Transverse colon (tissue), 4 donors: ENCODE measurements around the gene RGP1. TPM values are rescaled to one million over a fixed set of nuclear protein-coding genes. Genes with fewer than 3 reads are reported as not detected.

ENCODE experiments used
- DNase-seq: peaks from one replicate; pipeline ENCODE4 v3.0.0-alpha.2; 2019
- H3K27ac ChIP-seq, 4 donors: fragments of 200-600 bp; sonication (generic); 2 replicates each; pipeline ENCODE4 v1.5.1; 2016 to 2018; ENCODE audit warnings: inconsistent platforms in 4 of 4
- H3K27me3 ChIP-seq: fragments of 200-600 bp; sonication (generic); 2 replicates; pipeline ENCODE4 v1.5.1; 2017; ENCODE audit warnings: inconsistent platforms
- H3K36me3 ChIP-seq, 4 donors: fragments of 200-600 bp; sonication (generic); 2 replicates each; pipeline ENCODE4 v1.5.1; 2017 to 2019; ENCODE audit warnings: inconsistent platforms in 4 of 4
- H3K4me1 ChIP-seq, 4 donors: fragments of 200-600 bp; sonication (generic); 2 replicates each; pipeline ENCODE4 v1.5.1; 2017 to 2020; ENCODE audit warnings: inconsistent platforms in 4 of 4
- H3K4me3 ChIP-seq, 4 donors: fragments of 200-600 bp; sonication (generic); 1 replicate in 1 of 4; 2 replicates in 3 of 4; pipeline versions ENCODE4 v1.5.1 to v1.6.1; 2017 to 2019; ENCODE audit warnings: inconsistent platforms in 4 of 4
- H3K9me3 ChIP-seq, 2 donors: fragments of 200-600 bp; sonication (generic); 2 replicates each; pipeline ENCODE4 v1.5.1; 2017 to 2019; ENCODE audit warnings: inconsistent platforms in 2 of 2
- EP300 ChIP-seq: sonication (generic); formaldehyde crosslinking; IDR thresholded peaks from one replicate; pipeline ENCODE4 v1.6.1; 2017; ENCODE audit warnings: antibody characterized with exemption, low read depth
- POLR2A ChIP-seq: fragments of 450-650 bp; IDR thresholded peaks from one replicate; pipeline ENCODE4 v1.6.1; 2016; ENCODE audit warnings: antibody characterized with exemption, mild to moderate bottlenecking, moderate library complexity
- POLR2AphosphoS5 ChIP-seq, 3 donors: sonication (generic); formaldehyde crosslinking; IDR thresholded peaks; one replicate each; pipeline ENCODE4 v1.6.1; 2016; ENCODE audit warnings: antibody characterized with exemption in 3 of 3
- WGBS, 2 donors: methylation state at CpG; one replicate each; pipeline ENCODE4 v1.1.5; 2018; ENCODE audit warnings: low coverage in 1 of 2; 5-methylcytosine and 5-hydroxymethylcytosine counted together
- in situ Hi-C, 4 donors: fragments of 200-750 bp; cut with MboI; loops; one replicate each; pipeline versions ENCODE4 v1.15.0 to v1.15.1; 2017; ENCODE audit warnings: low sequenced_read_pairs in 3 of 4, low pct_ligation_motif_present in 1 of 4, low pct_unique_long_range_greater_than_20kb in 1 of 4
- intact Hi-C: fragments of 100-400 bp; cut with DNase I; formaldehyde crosslinking; loops from one replicate; pipeline ENCODE4 v1.15.1; 2023; ENCODE audit warnings: low total_unique reads
- total RNA-seq, 4 donors: library from RNA; depleted of rRNA; stranded (reverse); fragments of >200 nt; gene quantifications; one replicate each; pipeline ENCODE4 v1.1.0, GENCODE V29; 2016
- TF ChIP-seq, protein P1 (sequence below), 5 experiments: fragments of 200-600 bp in 3 of 5; fragments of 450-650 bp in 2 of 5; sonication (generic) in 3 of 5; IDR thresholded peaks; 1 replicate in 2 of 5; 2 replicates in 3 of 5; pipeline ENCODE4 v1.5.1; 2016 to 2017; ENCODE audit warnings: antibody characterized with exemption in 5 of 5, inconsistent platforms in 3 of 5, mild to moderate bottlenecking in 2 of 5, moderate library complexity in 1 of 5

Gene RGP1
- total RNA-seq, 4 donors from 2014 or later, result 30.3 to 47.5 (median 43.7) TPM

DNA sequence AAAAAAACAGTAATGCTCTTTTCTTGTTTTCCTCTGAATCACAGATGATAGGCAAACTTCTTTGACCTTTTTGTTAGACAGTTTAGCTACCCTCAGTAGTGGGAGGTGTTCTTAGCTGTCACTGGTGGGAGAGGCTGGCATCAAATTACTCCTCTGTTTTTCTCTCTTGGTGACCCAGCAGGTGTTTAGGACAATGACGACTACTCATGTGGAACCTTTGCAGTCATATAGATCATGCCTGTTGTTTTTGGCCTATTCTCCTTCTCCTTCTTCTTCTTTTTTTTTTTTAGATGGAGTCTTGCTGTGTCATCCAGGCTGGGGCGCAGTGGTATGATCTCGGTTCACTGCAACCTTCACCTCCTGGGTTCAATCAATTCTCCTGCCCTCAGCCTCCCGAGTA, 26.9 kb downstream of the RGP1 start:
- TF ChIP-seq, protein P1, sequence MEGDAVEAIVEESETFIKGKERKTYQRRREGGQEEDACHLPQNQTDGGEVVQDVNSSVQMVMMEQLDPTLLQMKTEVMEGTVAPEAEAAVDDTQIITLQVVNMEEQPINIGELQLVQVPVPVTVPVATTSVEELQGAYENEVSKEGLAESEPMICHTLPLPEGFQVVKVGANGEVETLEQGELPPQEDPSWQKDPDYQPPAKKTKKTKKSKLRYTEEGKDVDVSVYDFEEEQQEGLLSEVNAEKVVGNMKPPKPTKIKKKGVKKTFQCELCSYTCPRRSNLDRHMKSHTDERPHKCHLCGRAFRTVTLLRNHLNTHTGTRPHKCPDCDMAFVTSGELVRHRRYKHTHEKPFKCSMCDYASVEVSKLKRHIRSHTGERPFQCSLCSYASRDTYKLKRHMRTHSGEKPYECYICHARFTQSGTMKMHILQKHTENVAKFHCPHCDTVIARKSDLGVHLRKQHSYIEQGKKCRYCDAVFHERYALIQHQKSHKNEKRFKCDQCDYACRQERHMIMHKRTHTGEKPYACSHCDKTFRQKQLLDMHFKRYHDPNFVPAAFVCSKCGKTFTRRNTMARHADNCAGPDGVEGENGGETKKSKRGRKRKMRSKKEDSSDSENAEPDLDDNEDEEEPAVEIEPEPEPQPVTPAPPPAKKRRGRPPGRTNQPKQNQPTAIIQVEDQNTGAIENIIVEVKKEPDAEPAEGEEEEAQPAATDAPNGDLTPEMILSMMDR (IDR thresholded peaks at IDR 0.05), result no peak
- no peak for TF ChIP-seq EP300
- TF ChIP-seq POLR2AphosphoS5 (IDR thresholded peaks at IDR 0.05), result no peak
- in situ Hi-C loops (no loop called here), intact Hi-C loops (no loop called here)
- peaks cover 10 to 18% (median 13%) of the 10 kb centered on the region in 4 donors for H3K4me1 ChIP-seq
- no peak for DNase-seq
- 79 to 100% methylated on average over 3 to 4 of the region's 4 CpGs for WGBS, 2 donors
- H3K9me3 ChIP-seq, result no peaks in the 10 kb centered on the region
- no peaks in the 10 kb centered on the region for H3K27me3 ChIP-seq
- no peak overlapping the region for H3K27ac ChIP-seq
- H3K4me3 ChIP-seq, result no peak overlapping the region
- H3K36me3 ChIP-seq, result no peaks in the 10 kb centered on the region

DNA sequence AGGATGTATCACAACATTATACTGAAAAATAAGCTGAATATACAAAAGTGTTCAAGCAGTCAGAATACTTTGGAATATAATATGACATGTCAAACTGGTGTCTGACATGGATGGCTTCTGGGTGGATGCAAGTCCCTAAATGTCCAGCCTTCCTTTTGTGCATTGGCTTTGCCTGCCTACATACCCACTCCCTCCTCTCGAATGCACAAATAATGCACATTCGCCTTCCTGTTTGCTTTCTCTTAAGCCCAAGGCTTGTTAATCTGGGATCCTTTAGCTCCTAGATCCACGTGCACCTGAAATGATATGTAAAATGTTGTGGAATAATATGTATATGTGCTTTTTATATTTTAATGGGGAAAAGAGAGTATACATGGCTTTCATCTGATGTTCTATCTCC, 29.4 kb downstream of the RGP1 start:
- no peak overlapping the region for H3K27ac ChIP-seq
- in situ Hi-C loops (no loop called here), intact Hi-C loops (no loop called here)
- TF ChIP-seq POLR2A, result no peak
- TF ChIP-seq, protein P1 (IDR thresholded peaks at IDR 0.05), result no peak
- TF ChIP-seq POLR2AphosphoS5 (IDR thresholded peaks at IDR 0.05), result no peak
- no peak for TF ChIP-seq EP300
- no peaks in the 10 kb centered on the region for H3K27me3 ChIP-seq
- H3K36me3 ChIP-seq, result no peaks in the 10 kb centered on the region
- DNase-seq, result no peak
- 95 to 100% methylated on average over 3 of the region's 3 CpGs for WGBS, 2 donors
- no peaks in the 10 kb centered on the region for H3K9me3 ChIP-seq
- H3K4me3 ChIP-seq, result no peak overlapping the region
- no peaks in the 10 kb centered on the region for H3K4me1 ChIP-seq

DNA sequence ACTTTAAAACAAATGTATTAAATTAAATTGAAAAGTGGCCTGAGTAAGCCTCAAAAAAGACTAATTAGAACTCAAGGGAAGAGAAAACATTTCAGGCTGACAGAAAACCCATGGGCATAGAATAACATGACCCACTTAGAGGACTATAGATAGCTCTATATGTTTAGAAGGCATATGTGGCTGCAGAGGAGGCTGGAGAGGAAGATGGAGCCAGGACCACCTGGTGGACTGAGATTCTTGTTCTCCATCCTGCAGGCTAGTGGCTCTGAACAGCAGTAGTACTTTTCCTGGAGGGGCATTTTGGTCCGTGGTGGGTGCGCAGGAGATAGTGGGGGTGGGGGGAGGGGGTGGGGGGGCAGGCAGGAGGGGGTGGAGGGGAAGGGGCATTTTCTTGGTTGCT, 32.0 kb downstream of the RGP1 start:
- no peak overlapping the region for H3K27ac ChIP-seq
- 77% methylated on average over 2 of the region's 2 CpGs; no CpG with 5 or more reads in 1 of the 2 donors for WGBS, 2 donors
- no peak overlapping the region for H3K4me3 ChIP-seq
- TF ChIP-seq, protein P1 (IDR thresholded peaks at IDR 0.05), result no peak
- no peak for TF ChIP-seq POLR2A
- TF ChIP-seq EP300, result no peak
- no peak for TF ChIP-seq POLR2AphosphoS5 (IDR thresholded peaks at IDR 0.05)
- intact Hi-C loops (no loop called here), in situ Hi-C loops (no loop called here)
- DNase-seq, result no peak
- H3K9me3 ChIP-seq, result no peaks in the 10 kb centered on the region
- H3K4me1 ChIP-seq, result no peaks in the 10 kb centered on the region
- peaks cover 0 to 5% (median 0%) of the 10 kb centered on the region in 4 donors for H3K36me3 ChIP-seq
- H3K27me3 ChIP-seq, result no peaks in the 10 kb centered on the region

DNA sequence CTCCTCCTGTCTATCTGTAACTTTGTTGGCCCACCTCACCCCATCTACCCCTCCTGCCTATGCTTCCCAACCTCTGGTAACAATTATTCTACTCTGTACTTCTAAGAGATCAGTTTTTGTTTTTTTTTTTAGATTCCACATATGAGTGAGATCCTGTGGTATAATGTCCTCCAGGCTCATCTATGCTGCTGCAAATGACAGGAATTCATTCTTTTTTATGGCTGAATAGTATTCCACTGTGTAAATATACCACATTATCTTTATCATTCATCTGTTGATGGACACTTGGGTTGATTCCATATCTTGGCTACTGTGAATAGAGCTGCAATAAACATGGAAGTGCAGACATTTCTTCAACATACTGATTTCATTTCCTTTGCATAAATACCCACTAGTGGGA, 34.3 kb downstream of the RGP1 start:
- no peak overlapping the region for H3K27ac ChIP-seq
- H3K4me1 ChIP-seq, result no peaks in the 10 kb centered on the region
- intact Hi-C loops, result no loop called here
- H3K27me3 ChIP-seq, result no peaks in the 10 kb centered on the region
- in situ Hi-C loops, result no loop called here
- H3K4me3 ChIP-seq, result no peak overlapping the region
- no peak for DNase-seq
- TF ChIP-seq POLR2A, result no peak
- TF ChIP-seq, protein P1 (IDR thresholded peaks at IDR 0.05), result no peak
- no peak for TF ChIP-seq POLR2AphosphoS5 (IDR thresholded peaks at IDR 0.05)
- no peak for TF ChIP-seq EP300
- H3K36me3 ChIP-seq, result peaks cover 0 to 5% (median 0%) of the 10 kb centered on the region in 4 donors
- no peaks in the 10 kb centered on the region for H3K9me3 ChIP-seq
